ENCODE measurements around the gene SRRM4.
A peak's percentile ranks its signal among the peaks of the same experiment; 100 is the strongest.

The SRRM4 gene

GRCh38 chr12:119128527-119128926, 147.2 kb downstream of the SRRM4 start:
- DNase-seq: no peak

- DNase-seq: no peak
Measured at GRCh38 chr12:119129827-119130434, 148.6 kb downstream of the SRRM4 start.

- no peak for DNase-seq
Measured at GRCh38 chr12:119130523-119130922, 149.2 kb downstream of the SRRM4 start.

DNA sequence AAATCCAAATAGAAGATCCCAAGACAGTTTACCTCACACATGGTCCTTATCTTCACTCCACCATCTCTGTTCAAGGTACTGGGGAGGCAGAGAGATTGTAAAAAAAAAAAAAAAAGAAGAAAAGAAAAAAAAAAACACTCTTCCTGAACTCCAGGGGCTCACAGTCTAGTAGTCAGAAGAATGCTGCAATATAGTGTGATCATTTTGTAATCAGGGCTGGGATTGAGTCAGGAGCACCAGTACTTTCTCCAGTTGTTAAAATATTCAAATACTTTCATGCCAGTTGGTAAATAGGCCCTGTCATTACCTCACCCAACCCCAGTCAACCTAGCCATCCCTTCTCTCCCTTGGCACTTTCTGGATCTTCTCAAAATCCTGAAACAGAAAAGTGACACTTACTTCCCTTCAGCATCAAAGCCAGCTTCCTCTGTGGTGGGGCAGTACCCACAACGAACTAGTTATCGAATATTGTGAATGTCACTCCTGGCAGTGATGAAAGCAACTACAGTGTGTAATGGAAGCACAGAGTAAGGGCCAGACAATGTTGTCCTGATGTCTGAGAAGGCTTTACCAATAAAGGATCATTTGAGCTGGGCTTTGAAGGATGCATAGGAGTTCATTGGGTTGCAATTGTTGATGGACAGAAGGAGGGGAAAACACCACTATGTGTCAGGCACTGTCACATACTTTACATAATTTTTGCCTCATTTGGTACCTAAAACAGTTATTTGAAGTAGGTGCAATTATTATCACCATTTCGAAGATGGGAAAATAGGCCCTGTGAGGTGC, 153.1 kb downstream of the SRRM4 start:
- no peak for DNase-seq

DNA sequence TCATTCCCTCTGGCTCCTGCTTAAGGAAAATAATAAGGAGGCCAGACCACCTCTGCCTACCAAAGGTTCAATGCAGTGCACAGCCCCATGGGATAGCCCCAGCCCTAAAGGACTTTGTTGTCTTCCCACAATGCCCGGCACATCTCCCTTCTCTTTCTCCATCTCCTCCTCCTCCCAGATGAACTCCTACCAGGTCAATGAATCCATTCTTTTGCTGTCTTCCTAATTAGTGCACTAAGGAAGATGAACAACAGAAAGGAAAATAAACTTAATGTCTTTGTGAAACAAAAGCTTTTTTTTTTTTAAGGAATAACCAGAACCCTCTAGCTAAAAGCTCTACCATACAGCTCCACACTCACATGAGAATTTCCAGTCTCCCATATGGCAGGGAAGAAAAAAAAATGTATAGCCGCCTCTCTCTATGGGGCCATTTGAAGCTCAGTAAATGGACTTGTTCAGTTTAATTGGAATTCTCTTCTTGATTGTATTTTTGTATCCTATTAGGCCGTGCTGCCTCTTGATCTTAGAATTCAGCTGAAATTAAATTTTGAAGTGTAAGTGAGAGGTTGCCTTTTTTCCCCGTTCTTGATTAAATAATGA, 155.6 kb downstream of the SRRM4 start:
- DNase-seq: no peak

DNA sequence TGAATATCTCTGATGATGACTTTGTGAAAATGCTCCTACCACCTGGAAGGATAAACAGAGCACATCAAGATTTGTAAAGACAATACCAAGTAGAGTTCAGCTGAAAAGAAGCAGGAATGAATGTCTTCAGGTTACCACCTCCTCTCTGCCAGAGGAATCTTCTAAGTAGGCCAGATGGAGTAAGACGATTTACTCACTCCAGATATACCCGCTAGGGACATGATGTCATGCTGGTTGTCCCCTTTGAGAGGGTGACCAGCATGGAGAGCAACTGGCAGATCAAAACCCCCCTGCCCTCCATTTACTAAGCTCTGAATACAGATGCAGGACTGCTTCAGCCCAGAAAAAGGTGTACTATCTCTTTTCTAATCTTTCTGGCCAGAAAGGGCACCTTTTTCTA, 158.1 kb downstream of the SRRM4 start:
- no peak for DNase-seq

DNA sequence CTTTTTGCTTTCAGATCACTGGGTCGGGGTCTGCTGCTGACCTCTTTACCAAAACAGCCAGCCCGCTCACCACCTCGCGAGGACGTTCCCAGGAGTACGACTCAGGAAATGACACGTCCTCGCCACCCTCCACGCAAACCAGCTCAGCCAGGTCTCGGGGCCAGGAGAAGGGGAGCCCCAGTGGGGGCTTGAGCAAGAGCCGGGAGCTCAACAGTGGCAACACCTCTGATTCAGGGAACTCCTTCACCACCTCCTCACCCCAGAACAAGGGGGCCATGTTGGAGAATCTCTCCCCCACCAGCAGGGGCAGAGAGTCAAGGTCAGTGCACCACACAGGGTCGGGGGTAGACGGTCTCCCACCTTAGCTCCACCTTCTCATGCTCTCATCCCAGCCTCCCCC, 164.0 kb downstream of the SRRM4 start:
- no peak for DNase-seq

DNA sequence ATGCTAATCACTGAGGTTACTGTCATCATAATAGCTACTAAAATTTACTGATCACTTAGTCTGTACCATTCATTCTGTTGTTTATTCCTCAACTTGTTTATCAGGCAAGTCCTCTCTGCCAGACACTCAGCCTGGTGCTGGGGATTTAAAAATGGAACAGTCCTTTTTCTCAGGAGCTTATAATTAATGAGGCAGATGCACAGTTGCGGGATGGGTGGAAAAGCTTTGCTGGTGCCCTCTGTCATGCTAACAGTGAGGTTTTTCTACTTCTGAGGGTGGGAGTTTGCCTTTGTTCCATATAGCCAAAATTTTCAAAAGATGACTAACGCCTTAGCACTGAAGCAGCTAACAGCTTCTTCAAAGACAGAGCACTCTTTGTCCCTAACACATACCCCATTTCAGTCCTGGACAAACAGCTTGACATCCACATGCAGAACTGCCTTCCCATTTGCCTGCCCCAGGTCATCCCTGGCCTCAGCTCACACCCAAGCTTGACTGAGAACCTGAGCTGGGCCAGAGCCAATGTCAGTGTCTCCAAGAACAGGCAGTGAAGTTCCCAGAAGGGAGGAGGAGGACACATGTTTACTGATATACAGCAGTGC, 166.6 kb downstream of the SRRM4 start:
- DNase-seq: no peak

DNA sequence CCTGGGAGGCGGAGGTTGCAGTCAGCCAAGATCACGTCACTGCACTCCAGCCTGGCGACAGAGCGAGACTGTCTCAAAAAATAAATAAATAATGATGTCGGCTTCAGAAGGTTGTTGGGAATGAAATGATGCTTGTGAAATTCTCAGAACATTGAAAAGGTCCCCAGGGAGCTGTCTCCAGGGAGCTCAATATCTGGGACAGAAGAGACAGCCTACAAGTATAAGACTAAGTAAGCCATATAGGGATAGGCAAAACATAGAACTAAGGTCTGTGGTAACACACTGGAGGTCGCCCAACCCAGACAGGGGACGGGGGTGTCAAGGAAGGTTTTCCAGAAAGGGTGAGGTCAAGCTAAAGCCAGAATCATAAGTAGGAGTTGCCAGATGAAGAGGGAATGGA, 167.9 kb downstream of the SRRM4 start:
- no peak for DNase-seq

- DNase-seq: no peak
Measured at GRCh38 chr12:119151445-119152026, 170.2 kb downstream of the SRRM4 start.

DNA sequence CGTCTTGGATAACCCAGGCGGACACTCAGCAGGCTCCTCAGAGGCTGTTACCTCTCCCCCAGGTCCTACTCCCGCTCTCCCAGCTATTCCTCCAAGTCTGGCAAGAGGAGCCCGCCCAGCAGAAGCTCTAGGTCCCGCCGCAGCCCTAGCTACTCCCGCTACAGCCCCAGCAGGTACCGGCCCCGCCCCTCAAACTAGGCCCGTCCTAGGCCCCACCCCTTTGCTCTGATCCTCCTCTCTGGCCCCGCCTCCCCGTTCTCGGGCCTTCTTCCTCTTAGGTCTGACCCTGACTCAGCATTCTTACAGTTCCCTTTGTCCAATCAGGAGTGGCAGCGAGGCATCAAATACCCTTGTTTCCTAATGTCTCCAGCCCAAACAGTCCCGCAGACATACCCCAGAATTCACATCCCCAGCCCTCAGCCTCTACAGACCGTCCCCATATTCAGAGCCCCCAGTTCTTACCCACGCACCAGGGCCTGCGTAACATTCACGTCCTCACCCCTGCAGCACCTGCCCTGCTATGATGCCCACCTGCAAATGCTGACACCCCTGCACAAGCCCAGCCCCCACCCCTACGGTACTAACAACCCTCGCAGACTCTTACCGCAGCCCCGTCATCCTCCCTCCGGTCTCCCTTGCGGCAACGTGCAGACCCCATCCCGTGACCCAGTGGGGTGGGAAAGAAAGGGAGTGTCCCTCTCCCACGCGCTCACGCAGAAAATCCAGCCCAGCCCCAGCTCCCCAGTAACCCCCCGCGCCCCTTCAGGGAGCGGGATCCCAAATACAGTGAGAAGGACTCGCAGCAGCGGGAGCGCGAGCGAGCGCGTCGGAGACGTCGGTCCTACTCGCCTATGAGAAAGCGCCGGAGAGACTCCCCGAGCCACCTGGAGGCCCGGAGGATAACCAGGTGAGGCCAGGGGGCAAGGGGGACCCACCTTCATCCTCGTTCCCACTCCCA, 172.4 kb downstream of the SRRM4 start:
- peak; percentile 89 for DNase-seq

DNA sequence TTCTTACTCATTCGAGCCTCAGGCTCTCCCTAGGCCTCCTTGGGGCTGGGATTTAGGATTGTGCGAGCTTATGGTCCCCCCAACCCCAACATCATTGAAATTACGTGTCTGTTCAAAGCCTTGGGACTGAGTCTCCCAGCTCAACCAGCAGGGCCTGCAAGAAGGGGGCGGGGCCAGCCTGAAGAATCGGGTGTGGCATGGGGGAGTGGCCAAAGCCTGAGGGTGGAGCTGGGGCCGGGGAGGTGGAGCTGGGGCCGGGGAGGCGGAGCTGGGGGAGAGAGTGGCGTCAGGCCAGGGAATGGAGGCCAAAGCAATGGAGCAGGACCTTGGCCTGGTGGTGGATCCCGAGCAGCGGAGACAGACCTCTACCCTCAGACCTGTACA, 173.1 kb downstream of the SRRM4 start:
- peak; percentile 23 for DNase-seq

DNA sequence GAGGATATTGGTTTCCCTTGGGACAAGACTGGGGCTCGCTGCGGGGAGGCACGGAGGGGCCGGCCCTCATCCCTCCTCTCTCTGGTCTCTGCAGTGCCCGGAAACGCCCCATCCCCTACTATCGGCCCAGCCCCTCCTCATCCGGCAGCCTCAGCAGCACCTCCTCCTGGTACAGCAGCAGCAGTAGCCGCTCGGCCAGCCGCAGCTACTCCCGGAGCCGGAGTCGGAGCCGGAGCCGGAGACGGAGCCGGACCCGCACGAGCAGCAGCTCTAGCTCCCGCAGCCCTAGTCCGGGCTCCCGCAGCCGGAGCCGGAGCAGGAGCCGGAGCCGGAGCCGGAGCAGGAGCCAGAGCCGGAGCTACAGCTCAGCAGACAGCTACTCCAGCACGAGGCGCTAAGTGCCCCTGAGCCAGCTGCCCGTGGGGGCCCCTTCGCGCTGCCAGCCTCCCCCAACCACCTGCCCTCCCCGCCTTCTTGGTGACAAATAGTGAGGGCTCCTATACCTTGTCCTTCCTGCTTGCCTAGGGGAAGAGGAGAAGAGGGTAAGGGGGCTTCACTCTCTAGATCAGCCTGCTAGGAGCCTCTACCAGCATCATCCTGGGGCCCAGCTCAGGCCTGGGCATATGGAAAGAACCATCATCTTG, 175.2 kb downstream of the SRRM4 start:
- no peak for DNase-seq

DNA sequence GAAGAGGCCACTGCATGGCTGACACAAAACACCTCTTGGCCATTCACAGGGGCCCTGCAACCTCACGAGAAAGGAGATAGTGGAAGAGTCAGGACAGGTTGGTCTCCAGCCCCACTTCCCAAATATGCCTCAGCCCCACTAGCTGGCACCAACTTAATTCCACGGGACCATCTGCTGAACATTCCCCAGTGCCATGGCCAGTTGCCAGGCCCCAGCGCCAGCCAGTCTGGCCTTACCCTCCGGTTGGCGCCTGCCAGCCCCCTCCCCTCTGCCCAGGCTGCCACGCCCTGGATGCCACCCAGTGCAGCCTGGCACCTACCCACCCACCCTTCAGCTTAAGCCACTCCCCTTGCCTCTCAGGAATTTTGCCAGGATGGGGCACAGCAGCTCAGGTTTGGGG, 176.2 kb downstream of the SRRM4 start:
- no peak for DNase-seq

DNA sequence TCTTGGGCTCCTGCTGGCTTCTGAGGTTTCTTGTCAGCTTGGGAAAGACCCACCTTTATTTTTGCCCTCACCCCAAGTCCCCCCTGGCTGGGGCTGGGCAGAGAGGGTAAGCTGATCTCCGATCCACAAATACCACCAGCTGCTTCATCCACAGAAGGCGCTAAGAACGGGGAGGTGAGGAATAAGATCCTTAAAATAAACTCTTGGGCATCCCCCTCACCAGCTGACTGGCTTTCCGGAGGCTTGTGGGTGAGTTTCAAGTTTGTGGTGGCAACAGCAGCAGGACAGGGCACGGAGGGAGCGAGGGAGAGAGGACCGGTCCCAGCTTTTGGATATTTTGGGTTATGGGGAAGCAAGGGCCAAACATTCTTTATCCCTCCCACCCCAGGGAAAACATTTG, 176.6 kb downstream of the SRRM4 start:
- no peak for DNase-seq

DNA sequence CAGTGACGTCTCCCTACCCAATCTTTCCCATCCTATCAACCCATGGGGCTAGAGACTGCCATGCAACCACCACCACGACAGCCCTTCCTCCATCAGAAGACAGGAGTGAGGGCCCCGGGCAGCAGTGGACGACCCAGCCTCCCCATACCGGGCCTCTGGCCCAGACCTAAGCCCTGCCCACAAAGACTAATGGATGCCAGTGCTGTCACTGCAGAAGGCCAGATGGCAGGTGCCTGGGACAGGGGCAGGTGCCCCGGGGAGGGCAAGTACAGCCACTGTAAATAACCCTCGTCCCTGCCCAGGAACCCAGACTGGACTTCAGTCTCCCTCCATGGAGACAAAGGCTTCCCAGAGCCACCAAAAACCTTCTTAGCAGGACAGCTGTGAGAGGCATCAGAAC, 177.1 kb downstream of the SRRM4 start:
- no peak for DNase-seq

DNA sequence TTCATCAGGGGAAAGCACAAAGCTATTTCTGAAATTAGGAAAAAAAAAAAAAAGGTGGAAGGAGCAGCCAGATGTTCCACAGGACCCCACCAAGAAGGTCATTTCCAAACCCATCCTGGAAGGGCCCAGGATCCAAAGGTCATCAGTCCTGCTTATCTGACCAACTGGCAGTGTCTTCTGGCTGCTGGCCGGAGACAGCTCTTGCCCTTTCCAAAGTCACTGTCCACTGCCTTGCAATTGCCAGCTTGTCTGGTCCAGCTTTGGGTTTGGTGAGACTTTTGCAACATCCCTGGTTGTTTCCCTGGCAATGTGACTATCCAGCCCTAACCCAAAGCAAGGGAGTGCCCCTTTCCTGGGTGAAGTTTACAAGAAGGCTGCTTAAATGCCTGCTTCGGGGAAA, 178.5 kb downstream of the SRRM4 start:
- no peak for DNase-seq

GRCh38 chr12:119167902-119168301, 186.6 kb downstream of the SRRM4 start:
- no peak for DNase-seq

DNA sequence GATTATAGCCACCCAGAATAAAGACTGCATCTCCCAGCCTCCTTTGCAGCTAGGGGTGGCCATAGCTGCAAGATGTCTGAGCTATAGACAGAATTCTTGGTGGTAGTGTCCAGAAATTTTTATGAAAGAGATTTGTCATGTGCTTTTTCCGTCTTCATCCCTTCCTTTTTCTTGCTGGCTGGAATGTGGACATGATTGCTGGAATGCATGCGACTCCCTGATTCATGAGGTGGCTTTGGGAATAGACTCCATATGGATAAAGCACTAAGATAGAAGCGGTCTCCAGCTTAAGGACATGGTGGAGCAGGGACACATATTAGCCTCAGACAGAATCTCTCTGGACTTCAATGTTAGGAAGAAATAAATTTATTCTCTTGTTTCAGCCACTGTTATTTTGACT, 187.4 kb downstream of the SRRM4 start:
- DNase-seq: no peak

GRCh38 chr12:119169150-119169549, 187.8 kb downstream of the SRRM4 start:
- DNase-seq: no peak

DNA sequence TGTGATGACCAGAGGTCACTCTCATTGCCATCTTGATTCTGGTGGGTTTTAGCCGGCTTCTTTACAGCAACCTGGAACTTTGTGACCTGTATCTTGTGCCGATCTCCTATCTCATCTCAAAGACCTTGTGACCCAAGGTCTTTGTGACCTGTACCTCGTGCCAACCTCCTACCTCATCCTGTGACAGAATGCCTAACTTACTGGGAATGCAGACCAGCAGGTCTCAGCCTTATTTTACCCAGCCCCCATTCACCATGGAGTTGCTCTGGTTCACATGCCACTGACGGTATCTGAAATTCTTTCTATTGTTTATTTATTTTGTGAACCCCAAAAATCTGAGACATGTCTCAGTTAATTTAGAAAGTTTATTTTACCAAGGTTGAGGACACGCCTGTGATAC, 189.9 kb downstream of the SRRM4 start:
- DNase-seq: no peak
